GDM1 (cell line): Measurements from ENCODE around the gene ERMAP.
"Not testable (repeated sequence)": the region's sequence is repeated elsewhere in the genome, so short reads cannot be mapped to it uniquely, and the experiment has no call there.

Experiments
- DNase-seq: peaks from one replicate; lab custom pipeline; 2025; lab: John Stamatoyannopoulos, UW

ERMAP gene

GRCh38 chr1:42814815-42815214, 2.1 kb upstream of the ERMAP start:
- DNase-seq: not testable (repeated sequence)

DNA sequence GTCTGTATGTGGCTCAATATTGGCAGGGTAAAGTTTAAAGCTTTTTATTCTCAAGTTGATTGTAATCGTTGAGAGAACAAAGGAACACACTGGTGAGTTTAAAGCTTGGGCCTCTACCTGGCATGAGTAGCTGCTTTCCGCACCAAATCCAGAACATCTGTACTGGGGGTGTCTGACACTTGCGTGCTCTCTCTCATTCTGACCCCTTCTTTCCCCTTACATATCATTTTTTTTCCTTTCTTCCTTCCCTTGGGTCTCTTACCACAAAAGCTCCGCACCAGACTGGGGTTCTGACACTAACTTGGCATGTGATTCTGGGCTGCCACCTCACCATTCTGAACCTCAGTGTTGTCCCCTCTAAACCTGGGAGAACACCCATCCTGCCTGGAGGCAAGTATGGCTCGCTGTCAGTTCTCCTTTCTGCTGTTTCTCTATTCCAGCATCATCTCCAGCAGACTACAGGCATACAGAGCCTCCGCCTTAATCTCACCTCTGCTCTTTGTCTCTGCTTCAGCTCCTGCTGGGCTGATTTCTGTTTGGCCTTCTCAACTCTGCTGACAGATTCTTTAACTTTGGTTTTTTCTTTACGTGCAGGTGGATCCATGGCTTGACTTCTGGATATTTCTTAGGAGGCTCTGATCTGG, 859 bp upstream of the ERMAP start:
- DNase-seq: no peak

GRCh38 chr1:42817440-42817767, 482 bp downstream of the ERMAP start:
- no peak for DNase-seq

DNA sequence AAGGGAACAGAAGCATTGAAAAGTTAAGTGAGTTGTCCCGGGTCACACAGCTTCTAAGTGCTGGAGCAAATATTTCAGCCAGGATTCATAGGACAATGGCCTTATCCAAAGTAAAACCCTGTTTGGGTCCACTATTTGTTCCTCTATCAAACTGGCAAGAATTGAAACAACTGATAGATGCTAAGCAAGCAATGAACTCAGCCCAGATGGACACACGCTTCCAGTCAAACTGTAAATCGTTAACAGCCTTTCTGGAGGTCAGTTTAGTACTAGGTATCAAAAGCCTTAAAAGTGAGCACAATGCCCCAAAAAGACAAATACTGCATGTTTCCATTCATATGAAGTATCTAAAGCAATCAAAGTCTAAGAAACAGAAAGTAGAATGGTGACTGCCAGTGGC, 1.1 kb downstream of the ERMAP start:
- no peak for DNase-seq

DNA sequence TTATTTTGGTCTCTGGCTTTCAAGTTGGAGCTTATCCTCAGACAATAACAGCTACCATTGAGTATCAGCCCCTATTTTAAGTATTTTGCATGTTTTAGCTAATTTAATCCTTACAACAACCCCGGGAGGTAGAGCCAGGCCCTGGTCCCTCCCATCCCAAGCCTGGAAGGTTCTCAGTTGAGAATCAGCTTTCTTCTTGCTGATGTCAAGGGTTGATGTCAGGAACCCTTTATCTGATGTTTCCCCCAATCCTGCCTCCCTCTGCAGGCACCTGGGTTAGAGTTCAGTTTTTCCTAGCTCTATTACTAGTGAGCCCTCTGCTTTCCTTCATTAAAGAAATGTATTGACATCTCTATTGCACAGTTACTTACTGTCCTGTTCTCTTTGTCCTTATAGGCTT, 3.9 kb downstream of the ERMAP start:
- DNase-seq: no peak

DNA sequence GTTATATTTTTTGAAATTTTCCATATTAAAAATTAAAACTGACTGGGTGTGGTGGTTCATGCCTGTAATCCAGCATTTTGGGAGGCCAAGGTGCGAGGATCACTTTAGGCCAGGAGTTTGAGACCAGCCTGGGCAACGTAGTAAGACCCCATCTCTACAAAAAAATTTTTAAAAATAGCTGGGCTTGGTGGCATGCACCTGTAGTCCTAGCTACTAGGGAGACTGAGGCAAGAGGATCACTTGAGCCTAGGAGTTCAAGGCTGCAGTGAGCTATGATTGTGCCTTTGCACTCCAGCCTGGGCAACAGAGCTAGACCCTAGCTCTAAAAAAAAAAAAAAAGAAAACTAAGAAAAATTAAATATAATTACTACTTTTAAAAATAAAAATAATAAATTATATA, 4.8 kb downstream of the ERMAP start:
- no peak for DNase-seq

- DNase-seq: no peak
Measured at GRCh38 chr1:42822800-42823392, 6.0 kb downstream of the ERMAP start.

DNA sequence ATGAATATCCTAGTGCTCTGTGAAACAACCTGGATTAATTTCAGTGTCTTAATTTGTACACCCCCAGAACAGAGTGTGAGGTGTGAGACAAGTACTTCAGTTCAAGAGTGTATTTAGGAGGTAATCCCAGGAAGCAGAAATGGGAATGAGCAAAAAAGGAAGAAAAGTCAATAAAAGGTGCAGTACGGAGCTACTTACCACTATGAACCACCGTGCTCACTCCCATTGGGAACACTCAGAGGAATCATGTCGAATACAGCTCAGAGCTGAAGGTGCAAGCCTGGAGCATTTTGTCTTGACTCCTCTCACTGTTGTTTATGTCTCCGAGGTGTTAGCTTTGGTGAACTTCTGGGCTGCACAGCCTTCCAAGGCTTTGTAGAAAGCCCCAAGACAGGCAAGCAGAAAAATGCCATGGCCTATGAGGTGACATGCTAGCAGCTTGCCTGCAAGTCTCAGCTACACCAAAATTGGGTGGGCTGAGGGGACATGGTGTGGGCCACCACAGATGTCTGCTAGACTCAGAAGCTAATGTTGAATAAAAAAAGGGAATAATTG, 7.6 kb downstream of the ERMAP start:
- DNase-seq: no peak

DNA sequence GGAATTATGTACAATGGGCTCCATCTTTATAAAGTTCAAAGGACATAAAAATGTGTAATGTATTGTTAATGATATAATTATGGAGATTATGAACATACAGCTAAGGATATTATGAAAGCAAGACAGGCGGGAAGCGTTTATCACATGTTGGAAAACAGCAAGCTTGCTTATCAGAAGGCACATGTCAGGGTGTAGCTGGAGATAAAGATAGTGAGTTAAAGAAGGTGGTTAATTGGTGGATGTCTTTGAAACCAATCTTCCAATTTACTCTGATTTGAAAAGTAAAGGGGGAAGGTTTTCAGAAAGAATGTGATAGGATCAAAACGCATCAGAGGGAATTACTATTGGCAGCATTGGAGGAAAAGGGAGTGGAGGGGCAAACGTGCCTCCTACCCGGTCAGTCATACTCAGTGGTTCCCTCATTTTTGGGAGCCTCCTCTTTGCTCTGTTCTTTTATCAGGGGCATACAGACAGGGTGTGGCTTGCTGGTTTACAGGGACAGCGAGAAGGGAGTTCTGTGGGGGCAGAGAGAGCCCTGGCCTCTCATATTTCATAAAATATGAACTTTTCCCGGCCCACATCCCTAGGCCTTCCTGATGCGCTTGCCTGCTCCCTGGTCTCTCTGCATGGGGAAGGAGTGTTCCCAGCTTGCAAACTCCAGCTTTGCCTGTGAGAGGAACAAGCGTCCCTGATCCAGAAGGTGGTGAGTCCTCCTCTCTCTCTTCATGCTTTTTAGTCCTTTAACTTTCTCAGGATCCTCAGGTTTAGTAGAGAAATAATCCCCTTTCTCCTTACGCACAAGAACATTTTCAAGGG, 8.3 kb downstream of the ERMAP start:
- no peak for DNase-seq

DNA sequence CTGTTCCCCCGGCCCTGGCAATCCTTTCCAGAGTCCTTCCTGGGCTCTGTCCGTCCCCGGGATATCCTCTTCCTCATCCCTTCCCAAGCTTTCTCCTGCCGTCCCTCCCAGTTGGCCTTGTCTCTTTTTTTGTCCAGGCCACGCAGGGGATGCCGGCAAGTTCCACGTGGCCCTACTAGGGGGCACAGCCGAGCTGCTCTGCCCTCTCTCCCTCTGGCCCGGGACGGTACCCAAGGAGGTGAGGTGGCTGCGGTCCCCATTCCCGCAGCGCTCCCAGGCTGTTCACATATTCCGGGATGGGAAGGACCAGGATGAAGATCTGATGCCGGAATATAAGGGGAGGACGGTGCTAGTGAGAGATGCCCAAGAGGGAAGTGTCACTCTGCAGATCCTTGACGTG, 13.7 kb downstream of the ERMAP start:
- no peak for DNase-seq

DNA sequence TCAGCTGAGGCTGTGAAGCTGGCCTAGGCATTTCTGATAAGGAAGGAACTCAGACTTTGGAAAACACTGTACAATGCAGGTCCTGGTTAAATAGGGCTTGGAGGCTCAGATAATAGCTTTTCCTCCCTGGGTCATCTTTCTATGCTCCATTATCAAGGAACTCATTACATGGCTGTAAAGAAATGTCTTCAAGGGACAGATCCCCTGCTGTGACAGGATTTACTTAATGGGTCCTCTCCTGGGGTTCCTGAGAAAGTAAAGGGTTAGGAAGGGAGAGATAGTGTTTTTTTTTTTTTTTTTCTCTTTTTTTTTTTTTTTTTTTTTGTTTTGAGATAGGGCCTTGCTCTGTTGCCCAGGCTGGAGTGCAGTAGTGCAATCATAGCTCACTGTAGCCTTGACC, 14.4 kb downstream of the ERMAP start:
- no peak for DNase-seq

DNA sequence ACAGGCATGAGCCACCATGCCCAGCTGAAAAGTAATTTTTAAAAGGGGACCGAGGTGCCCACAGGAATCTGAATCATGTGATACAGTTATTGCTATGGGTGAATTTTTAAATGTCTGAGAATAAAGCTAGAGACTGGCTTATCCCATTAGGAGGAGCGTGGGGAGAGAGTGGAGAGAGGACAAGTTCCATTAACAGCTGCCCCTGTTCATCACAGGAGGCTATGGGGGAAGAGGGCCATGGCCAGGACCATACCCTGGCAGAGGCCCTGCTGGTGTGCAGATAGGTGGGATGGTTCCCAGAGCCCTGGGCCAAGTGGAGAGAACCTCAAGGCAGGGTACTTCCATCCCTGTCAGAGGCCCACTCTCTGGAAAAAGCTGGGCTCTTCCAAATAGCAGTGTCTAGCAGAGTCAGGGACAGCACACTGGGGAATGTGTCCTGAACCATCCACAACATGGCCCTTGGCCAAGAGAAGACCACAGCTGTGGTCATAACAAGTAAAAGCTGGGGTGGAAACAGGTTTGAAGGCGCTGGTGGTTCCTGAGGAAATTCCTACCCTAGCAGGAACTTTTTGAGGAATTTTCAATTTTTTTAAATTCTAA, 15.8 kb downstream of the ERMAP start:
- DNase-seq: no peak

DNA sequence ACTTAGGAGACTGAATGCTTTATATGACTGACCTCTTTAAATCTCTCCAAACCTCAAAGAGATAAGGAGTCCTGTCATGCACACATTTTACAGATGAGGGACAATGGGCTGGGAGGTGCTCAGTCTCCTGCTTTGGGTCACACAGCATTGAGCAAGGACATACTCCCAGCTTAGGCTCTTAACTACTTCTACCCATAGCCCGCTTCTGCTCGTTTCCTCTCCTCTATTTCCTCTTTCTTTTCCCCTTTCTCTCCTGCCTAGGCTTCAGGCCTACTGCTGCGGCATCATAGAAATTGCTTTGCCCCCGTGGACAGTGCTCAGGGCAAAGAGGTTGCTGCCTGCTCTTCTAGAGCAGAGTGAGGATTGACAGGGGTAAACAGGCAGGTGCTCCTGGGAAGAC, 17.1 kb downstream of the ERMAP start:
- DNase-seq: no peak

- no peak for DNase-seq
Measured at GRCh38 chr1:42834803-42835202, 17.9 kb downstream of the ERMAP start.

DNA sequence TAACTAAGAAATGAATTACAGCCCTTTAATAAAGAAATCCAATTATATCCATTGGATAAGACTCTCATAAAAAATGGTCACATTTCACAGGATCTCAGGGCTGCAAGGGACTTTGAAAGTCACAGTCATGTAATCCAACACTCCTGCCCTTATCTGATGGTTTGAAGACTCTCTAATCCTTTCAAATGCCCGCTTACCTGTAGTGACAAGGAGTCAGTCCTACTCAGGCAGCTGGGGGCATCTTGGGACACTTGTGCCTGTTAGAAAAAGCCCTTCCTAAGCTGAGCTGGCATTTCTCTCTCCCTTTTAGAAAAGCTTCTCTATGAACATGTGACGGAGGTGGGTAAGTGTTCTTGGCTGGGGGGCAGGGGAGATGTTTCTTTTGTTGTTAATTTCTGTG, 18.5 kb downstream of the ERMAP start:
- DNase-seq: no peak

GRCh38 chr1:42837709-42838108, 20.8 kb downstream of the ERMAP start:
- no peak for DNase-seq

GRCh38 chr1:42838482-42839190, 21.7 kb downstream of the ERMAP start:
- DNase-seq: no peak

DNA sequence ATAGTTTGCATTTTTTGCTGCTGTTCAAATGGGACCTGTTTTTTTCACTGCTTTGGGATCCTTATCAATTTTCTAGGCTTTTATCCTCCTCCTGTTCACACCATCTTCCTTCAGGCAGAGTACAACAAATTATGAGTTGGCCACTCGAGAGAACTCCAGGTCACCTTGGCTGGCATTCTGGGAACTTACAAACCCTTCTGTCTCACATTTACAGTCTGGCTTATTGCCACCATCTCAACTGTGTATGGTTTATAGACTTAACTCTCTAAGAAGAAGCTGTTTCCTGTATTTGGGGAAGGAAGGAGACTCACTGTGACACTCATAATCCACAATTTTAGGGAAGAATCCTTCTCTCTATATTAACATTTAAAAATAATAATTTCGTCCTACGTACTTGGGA, 24.1 kb downstream of the ERMAP start:
- no peak for DNase-seq

- no peak for DNase-seq
Measured at GRCh38 chr1:42841440-42842147, 24.7 kb downstream of the ERMAP start.

GRCh38 chr1:42844592-42845140, 27.7 kb downstream of the ERMAP start:
- no peak for DNase-seq

- DNase-seq: no peak
Measured at GRCh38 chr1:42845193-42845592, 28.3 kb downstream of the ERMAP start.
